Activated T-helper 17 cell treated with anti-CD3 and anti-CD28 coated beads, Interleukin-2, amount 50 U/mL, for 72 hours (primary cell): Measurements from ENCODE around the gene CGREF1. TPM values are rescaled to one million over a fixed set of nuclear protein-coding genes. Genes with fewer than 3 reads are reported as not detected.

Source experiments
- ATAC-seq: fragments of 150-1000 bp; cut with Tn5 transposase; replicated peaks from 2 replicates; pipeline ENCODE4 v1.10.0; 2021; ENCODE audit warnings: mild to moderate bottlenecking, moderate library complexity
- H3K27ac Mint-ChIP-seq: one replicate; pipeline ENCODE4 v1.8.0; 2022; ENCODE audit warnings: mixed read lengths
- H3K27me3 Mint-ChIP-seq: one replicate; pipeline ENCODE4 v1.8.0; 2022; ENCODE audit warnings: mixed read lengths
- H3K36me3 Mint-ChIP-seq: one replicate; pipeline ENCODE4 v1.8.0; 2022; ENCODE audit warnings: low read depth, mild to moderate bottlenecking, mixed read lengths
- H3K4me1 Mint-ChIP-seq: one replicate; pipeline ENCODE4 v1.8.0; 2022; ENCODE audit warnings: mixed read lengths
- H3K4me3 Mint-ChIP-seq: one replicate; pipeline ENCODE4 v1.8.0; 2022; ENCODE audit warnings: mild to moderate bottlenecking, mixed read lengths
- H3K9me3 Mint-ChIP-seq: one replicate; pipeline ENCODE4 v1.8.0; 2022; ENCODE audit warnings: mixed read lengths
- total RNA-seq, 2 donors: library from RNA; stranded (reverse); gene quantifications; one replicate each; pipeline ENCODE4 v1.2.3, GENCODE V29; 2022

Gene CGREF1
- total RNA-seq, 2 donors from 2014 or later: 3.7 to 4.6 TPM

DNA sequence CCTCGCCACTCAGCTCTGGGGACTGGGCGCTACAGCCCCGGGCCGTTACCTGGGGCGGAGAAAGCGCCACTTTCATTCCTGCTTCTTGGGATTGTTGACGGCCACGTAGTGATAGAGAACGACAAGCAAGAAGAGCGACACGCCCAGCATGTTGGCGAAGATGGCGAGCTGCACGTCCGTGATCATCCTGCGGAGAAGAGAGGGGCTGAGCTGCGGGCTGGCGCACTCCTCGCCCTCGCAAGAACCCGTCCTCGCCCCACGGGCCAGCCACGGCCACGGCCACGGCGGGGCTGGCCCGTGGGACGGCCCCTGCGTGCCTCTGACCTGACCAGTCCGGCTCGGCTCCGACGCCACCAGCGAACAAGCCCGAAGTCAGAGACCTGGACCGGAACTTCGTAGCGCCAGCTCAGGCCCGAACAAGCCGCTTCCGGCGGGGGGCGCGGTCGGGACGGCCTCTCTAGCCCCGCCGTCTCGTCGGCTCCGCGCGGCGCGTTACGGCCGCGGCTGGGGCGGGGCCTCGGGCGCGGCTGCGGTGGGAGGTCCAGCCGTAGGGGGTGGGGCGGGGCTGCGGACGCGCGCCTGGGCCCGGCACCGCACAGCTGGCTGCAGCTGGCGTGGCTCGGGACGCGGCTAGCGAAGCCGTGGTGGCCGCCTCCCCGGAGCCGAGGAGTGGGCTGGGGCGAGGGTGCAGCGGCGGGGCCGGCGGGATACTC is 47.5 kb downstream of the CGREF1 start, which contains the start of gene OST4:
Gene OST4 (minus strand): TSS at position 378 of the 713 bp plus-strand sequence.
- peaks cover 34% of the 10 kb centered on the region for H3K4me1 Mint-ChIP-seq
- H3K27me3 Mint-ChIP-seq: no peaks in the 10 kb centered on the region

GRCh38 chr2:27070653-27071276 is 48.2 kb downstream of the CGREF1 start:
- Mint-ChIP-seq H3K27ac (peak overlapping the region; percentile 96), H3K4me1 (peaks cover 34% of the 10 kb centered on the region), H3K27me3 (no peaks in the 10 kb centered on the region), H3K36me3 (peaks cover 56% of the 10 kb centered on the region), H3K4me3 (peak overlapping the region; percentile 97), H3K9me3 (no peaks in the 10 kb centered on the region)
- no peak for ATAC-seq

More for the DNA sequence above, 47.5 kb downstream of the CGREF1 start, which contains the start of gene OST4:
- H3K36me3 Mint-ChIP-seq: peaks cover 49% of the 10 kb centered on the region
- no peaks in the 10 kb centered on the region for H3K9me3 Mint-ChIP-seq
- peak; percentile 96 for ATAC-seq
- H3K27ac Mint-ChIP-seq: peak within 1 kb of the TSS; percentile 96
- peak within 1 kb of the TSS; percentile 97 for H3K4me3 Mint-ChIP-seq

- no peaks in the 10 kb centered on the region for H3K27me3 Mint-ChIP-seq
- ATAC-seq: no peak
- peak overlapping the region; percentile 96 for H3K27ac Mint-ChIP-seq
- peak overlapping the region; percentile 97 for H3K4me3 Mint-ChIP-seq
- H3K4me1 Mint-ChIP-seq: peaks cover 39% of the 10 kb centered on the region
- H3K36me3 Mint-ChIP-seq: peaks cover 62% of the 10 kb centered on the region
- no peaks in the 10 kb centered on the region for H3K9me3 Mint-ChIP-seq
These were observed 48.8 kb downstream of the CGREF1 start for GRCh38 chr2:27069961-27070618.

- no peak for ATAC-seq
- peak overlapping the region; percentile 81 for H3K27ac Mint-ChIP-seq
These were observed 49.5 kb downstream of the CGREF1 start for GRCh38 chr2:27069436-27069835.

GRCh38 chr2:27067385-27067784 is 51.5 kb downstream of the CGREF1 start:
- no peak overlapping the region for H3K4me3 Mint-ChIP-seq
- H3K4me1 Mint-ChIP-seq: peaks cover 33% of the 10 kb centered on the region
- peaks cover 88% of the 10 kb centered on the region for H3K36me3 Mint-ChIP-seq
- no peaks in the 10 kb centered on the region for H3K9me3 Mint-ChIP-seq
- no peak for ATAC-seq
- no peaks in the 10 kb centered on the region for H3K27me3 Mint-ChIP-seq
- H3K27ac Mint-ChIP-seq: no peak overlapping the region

More at GRCh38 chr2:27069436-27069835, 49.5 kb downstream of the CGREF1 start:
- H3K9me3 Mint-ChIP-seq: no peaks in the 10 kb centered on the region
- H3K27me3 Mint-ChIP-seq: no peaks in the 10 kb centered on the region
- peaks cover 69% of the 10 kb centered on the region for H3K36me3 Mint-ChIP-seq
- peaks cover 33% of the 10 kb centered on the region for H3K4me1 Mint-ChIP-seq
- H3K4me3 Mint-ChIP-seq: peak overlapping the region; percentile 97

GRCh38 chr2:27065128-27065527 is 53.8 kb downstream of the CGREF1 start:
- Mint-ChIP-seq H3K4me1 (peaks cover 30% of the 10 kb centered on the region), H3K36me3 (peaks cover 97% of the 10 kb centered on the region), H3K9me3 (no peaks in the 10 kb centered on the region), H3K4me3 (no peak overlapping the region), H3K27ac (peak overlapping the region; percentile 27), H3K27me3 (no peaks in the 10 kb centered on the region)
- ATAC-seq: no peak

DNA sequence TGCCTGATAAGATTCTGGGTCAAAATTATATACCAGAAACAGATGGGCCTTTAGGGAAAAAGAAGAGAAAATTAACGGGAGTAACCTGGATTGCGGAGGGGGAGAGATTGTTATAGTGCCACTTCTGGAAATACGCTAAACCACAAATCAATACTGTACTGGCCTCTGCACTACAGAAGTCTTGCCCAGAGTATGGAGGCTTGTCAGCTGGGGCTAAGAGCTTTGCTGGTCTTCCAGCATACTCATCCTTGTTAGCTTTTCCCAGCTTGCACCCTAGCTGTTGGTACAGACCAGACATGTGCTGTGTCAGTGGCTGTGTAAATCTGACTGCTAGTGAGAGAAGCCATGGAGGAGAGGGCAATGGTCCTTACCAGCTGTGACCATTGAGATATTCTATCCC is 58.6 kb downstream of the CGREF1 start:
- H3K27ac Mint-ChIP-seq: no peak overlapping the region
- ATAC-seq: no peak
- H3K4me1 Mint-ChIP-seq: peaks cover 10% of the 10 kb centered on the region
- no peaks in the 10 kb centered on the region for H3K27me3 Mint-ChIP-seq
- H3K9me3 Mint-ChIP-seq: no peaks in the 10 kb centered on the region
- H3K4me3 Mint-ChIP-seq: no peak overlapping the region
- H3K36me3 Mint-ChIP-seq: peaks cover 80% of the 10 kb centered on the region

DNA sequence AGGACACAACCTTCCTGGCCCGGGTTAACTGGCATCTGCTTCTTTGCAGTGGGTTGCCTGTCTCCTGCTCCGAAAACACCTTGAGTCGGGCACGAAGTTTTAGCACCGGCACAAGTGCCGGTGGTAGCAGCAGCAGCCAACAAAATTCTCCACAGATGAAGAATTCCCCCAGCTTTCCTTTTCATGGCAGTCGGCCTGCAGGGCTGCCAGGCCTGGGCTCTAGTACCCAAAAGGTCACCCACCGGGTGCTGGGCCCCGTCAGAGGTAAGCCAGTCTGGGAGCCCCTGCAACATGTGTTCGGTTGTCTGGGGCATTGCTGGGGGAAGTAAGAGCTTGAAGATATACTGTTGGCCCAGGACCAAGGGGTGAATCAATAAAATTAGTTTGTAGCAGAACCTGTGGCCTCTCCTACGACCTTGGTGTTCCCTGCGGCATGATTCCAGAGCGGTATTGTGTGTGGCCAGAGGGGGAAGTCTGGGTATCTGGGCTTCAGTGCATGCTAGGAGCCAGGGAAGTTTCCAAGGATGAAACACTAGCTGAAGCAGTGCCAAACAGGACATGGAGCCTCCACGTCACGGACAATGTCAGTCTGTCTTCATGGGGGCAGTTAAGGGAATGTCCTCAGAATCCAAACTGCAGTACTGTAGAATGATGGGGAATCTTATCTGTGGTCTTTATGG is 59.6 kb downstream of the CGREF1 start:
- Mint-ChIP-seq H3K27me3 (no peaks in the 10 kb centered on the region), H3K4me3 (no peak overlapping the region), H3K9me3 (no peaks in the 10 kb centered on the region), H3K27ac (no peak overlapping the region), H3K36me3 (peaks cover 77% of the 10 kb centered on the region), H3K4me1 (peaks cover 7% of the 10 kb centered on the region)
- ATAC-seq: no peak

DNA sequence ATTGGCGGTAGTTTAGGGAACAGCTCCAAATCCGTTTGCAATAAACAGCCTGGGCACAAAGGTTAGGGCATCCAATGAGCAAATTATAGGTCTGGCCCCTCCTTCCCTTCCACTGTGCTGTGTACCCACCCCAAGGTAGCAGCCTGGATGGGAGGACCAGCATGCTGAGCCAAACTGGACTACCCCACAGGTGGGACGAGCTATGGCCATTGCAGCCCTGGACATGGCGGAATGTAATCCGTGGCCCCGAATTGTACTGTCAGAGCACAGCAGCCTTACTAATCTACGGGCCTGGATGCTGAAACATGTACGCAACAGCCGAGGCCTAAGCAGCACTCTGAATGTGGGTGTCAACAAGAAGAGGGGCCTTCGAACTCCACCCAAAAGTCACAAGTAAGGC is 60.7 kb downstream of the CGREF1 start:
- Mint-ChIP-seq H3K36me3 (peaks cover 68% of the 10 kb centered on the region), H3K9me3 (no peaks in the 10 kb centered on the region), H3K4me3 (no peak overlapping the region), H3K4me1 (peaks cover 7% of the 10 kb centered on the region), H3K27me3 (no peaks in the 10 kb centered on the region), H3K27ac (no peak overlapping the region)
- ATAC-seq: no peak

- no peaks in the 10 kb centered on the region for H3K27me3 Mint-ChIP-seq
- no peak for ATAC-seq
- peaks cover 2% of the 10 kb centered on the region for H3K4me1 Mint-ChIP-seq
- H3K27ac Mint-ChIP-seq: no peak overlapping the region
- H3K9me3 Mint-ChIP-seq: no peaks in the 10 kb centered on the region
- peaks cover 57% of the 10 kb centered on the region for H3K36me3 Mint-ChIP-seq
- H3K4me3 Mint-ChIP-seq: no peak overlapping the region
These were observed 61.7 kb downstream of the CGREF1 start for GRCh38 chr2:27057184-27057583.

- H3K4me3 Mint-ChIP-seq: no peak overlapping the region
- peaks cover 18% of the 10 kb centered on the region for H3K4me1 Mint-ChIP-seq
- H3K36me3 Mint-ChIP-seq: peaks cover 53% of the 10 kb centered on the region
- peaks cover 6% of the 10 kb centered on the region for H3K27me3 Mint-ChIP-seq
- H3K27ac Mint-ChIP-seq: no peak overlapping the region
- no peak for ATAC-seq
- H3K9me3 Mint-ChIP-seq: peaks cover 8% of the 10 kb centered on the region
These were observed 64.2 kb downstream of the CGREF1 start for GRCh38 chr2:27054721-27055120.

- H3K4me1 Mint-ChIP-seq: peaks cover 18% of the 10 kb centered on the region
- peaks cover 43% of the 10 kb centered on the region for H3K36me3 Mint-ChIP-seq
- no peak for ATAC-seq
- peaks cover 8% of the 10 kb centered on the region for H3K9me3 Mint-ChIP-seq
- peaks cover 6% of the 10 kb centered on the region for H3K27me3 Mint-ChIP-seq
- no peak overlapping the region for H3K4me3 Mint-ChIP-seq
- H3K27ac Mint-ChIP-seq: no peak overlapping the region
These were observed 65.2 kb downstream of the CGREF1 start for GRCh38 chr2:27053776-27054175.

GRCh38 chr2:27053321-27053720 is 65.6 kb downstream of the CGREF1 start:
- peaks cover 8% of the 10 kb centered on the region for H3K9me3 Mint-ChIP-seq
- peaks cover 6% of the 10 kb centered on the region for H3K27me3 Mint-ChIP-seq
- ATAC-seq: no peak
- H3K4me3 Mint-ChIP-seq: peak overlapping the region; percentile 94
- peaks cover 39% of the 10 kb centered on the region for H3K36me3 Mint-ChIP-seq
- H3K27ac Mint-ChIP-seq: no peak overlapping the region
- H3K4me1 Mint-ChIP-seq: peaks cover 18% of the 10 kb centered on the region

DNA sequence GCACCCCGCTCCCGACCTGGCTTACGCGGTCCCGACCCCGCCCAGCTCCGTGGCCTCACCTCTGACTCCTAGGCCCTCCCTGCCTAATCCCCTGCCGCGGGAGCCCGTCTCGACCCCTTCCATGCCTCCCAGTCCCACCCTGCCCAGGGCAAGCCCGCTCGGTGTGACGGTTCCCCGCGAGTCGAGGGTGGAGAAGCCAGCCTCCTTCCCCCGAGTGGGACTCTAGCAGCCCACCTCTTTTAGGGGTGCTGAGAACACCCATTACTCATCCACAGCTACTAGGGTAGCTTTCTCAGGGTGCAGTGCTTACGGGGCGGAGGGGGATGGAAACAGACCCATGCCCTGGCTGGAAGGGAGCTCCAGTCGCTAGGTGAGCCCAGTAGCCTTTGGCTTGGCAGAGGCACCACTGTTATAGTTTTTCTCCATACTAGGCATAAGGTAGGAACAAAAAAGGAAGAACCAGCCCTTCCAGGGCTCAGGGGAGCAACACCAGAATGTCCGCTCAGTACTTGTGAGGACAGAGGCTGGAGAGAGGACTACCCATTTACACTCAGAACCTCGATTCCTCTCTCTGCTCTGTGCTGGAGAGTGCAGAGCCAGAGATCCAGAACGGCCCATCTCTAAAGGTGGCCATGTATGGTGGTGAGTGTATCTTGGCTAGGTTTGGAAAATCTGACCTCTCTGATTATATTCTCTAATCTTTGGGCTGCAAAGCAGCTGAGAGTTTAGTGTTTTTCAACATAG is 66.9 kb downstream of the CGREF1 start:
- H3K4me3 Mint-ChIP-seq: peak overlapping the region; percentile 94
- H3K27ac Mint-ChIP-seq: peak overlapping the region; percentile 100
- H3K4me1 Mint-ChIP-seq: peaks cover 18% of the 10 kb centered on the region
- peaks cover 8% of the 10 kb centered on the region for H3K9me3 Mint-ChIP-seq
- no peak for ATAC-seq
- peaks cover 6% of the 10 kb centered on the region for H3K27me3 Mint-ChIP-seq
- peaks cover 39% of the 10 kb centered on the region for H3K36me3 Mint-ChIP-seq
